ENCODE results near the gene RNF157. TPM values are rescaled to one million over a fixed set of nuclear protein-coding genes. Genes with fewer than 3 reads are reported as not detected.
A peak's percentile ranks its signal among the peaks of the same experiment; 100 is the strongest.

Gene RNF157
- total RNA-seq, 4 donors from 2014 or later = 0.85 to 3.4 (median 1.3) TPM

GRCh38 chr17:76138896-76139752 lies 101.2 kb downstream of the RNF157 start:
- peak overlapping the region; percentile 53 for H3K4me3 ChIP-seq
- H3K27me3 ChIP-seq = peaks cover 58% of the 10 kb centered on the region
- H3K4me1 ChIP-seq = peaks cover 33% of the 10 kb centered on the region
- no peaks in the 10 kb centered on the region for H3K9me3 ChIP-seq
- no peaks in the 10 kb centered on the region for H3K36me3 ChIP-seq
- TF ChIP-seq POLR2AphosphoS5 (IDR thresholded peaks at IDR 0.05) (no peak), EP300 (IDR thresholded peaks at IDR 0.05) (no peak), CTCF (IDR thresholded peaks at IDR 0.05) (no peak), POLR2A (IDR thresholded peaks at IDR 0.05) (no peak)
- no peak for DNase-seq (ENCODE audit: low spot score in 2 of 2)
- 60% methylated on average over 7 of the region's 15 CpGs for WGBS
- no peak overlapping the region for H3K27ac ChIP-seq

DNA sequence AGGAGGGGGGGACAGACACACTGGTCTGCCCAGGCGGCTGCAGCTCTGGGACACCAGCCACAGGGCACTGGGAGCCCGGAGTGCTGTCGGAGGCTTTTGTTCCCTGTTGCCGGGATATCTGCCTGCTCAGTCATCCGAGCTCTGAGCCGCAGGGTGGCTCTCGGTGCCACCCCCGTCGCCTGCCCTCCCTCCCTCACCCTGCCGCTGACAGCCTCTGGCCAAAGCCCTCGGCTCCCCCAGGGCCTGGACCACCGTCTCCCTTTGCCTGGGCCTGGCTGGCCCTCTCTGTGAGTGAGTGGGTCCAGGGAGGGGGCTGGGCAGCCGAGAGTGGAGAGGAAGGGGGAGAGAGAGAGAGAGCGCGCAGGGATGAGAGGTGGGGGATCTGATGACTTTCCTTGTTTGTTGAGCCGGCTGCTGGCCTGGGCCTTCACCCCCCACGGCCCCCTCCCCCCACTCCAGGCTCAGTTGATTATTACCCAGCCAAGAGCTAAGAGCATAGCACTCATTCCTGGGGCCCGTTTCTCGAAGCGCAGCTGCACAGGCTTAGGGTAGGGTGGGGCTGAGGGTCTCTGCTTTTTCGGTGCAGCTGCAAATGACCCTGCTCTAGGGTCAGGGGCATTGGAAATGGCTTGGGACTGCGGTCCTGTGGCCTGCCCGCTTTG lies 101.9 kb downstream of the RNF157 start:
- Histone ChIP-seq H3K4me1 (peaks cover 30% of the 10 kb centered on the region), H3K36me3 (no peaks in the 10 kb centered on the region), H3K4me3 (no peak overlapping the region), H3K27ac (no peak overlapping the region), H3K9me3 (no peaks in the 10 kb centered on the region), H3K27me3 (peaks cover 58% of the 10 kb centered on the region)
- TF ChIP-seq POLR2AphosphoS5 (IDR thresholded peaks at IDR 0.05) (no peak), CTCF (IDR thresholded peaks at IDR 0.05) (no peak), POLR2A (IDR thresholded peaks at IDR 0.05) (no peak), EP300 (IDR thresholded peaks at IDR 0.05) (no peak)
- 75% methylated on average over 12 of the region's 23 CpGs for WGBS
- no peak for DNase-seq (ENCODE audit: low spot score in 2 of 2)

DNA sequence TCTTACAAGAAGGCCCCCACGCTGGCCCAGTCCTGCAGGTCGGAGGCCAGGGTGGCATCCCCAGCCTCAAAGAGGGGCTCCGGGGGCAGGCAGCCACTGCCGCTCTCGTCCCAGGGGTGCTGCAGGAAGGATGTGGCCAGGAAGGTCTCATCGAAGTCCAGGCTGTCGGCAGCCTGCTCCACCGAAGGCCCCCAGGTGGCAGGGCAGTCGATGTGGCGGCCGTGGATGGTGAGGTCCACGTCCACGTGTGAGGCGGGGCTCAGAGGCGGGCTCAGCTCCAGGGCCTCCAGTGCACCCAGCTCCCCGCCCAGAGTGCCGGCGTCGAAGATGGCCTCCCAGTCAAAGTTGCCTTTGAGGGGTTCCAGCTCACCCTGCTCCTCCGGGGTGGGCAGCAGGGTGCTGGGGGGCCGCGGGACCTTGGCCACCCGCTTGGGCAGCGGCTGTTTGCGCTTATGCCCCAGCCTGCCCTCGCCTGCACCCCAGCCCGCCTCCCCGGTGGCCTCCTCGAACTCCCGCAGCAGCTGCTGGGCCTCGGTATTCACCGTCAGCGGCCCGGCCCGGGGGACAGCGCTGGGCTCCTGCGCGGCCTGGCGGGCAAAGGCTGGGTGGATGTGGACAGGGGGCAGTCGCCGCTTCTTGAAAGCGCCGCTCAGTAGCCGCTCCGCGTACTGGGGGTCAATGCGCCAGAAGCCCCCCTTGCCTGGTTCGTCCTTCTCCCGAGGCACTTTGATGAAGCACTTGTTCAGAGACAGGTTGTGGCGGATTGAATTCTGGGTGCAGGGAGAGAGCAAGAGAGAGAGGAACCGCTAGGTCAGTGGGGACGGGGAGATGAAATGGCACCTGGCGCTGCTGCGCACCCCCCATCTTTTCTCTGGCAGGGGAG lies 102.7 kb downstream of the RNF157 start:
- 81% methylated on average over 19 of the region's 54 CpGs for WGBS
- Histone ChIP-seq H3K36me3 (no peaks in the 10 kb centered on the region), H3K27ac (no peak overlapping the region), H3K4me1 (peaks cover 36% of the 10 kb centered on the region), H3K4me3 (no peak overlapping the region), H3K27me3 (peaks cover 65% of the 10 kb centered on the region), H3K9me3 (no peaks in the 10 kb centered on the region)
- no peak for TF ChIP-seq CTCF (IDR thresholded peaks at IDR 0.05)
- no peak for TF ChIP-seq EP300 (IDR thresholded peaks at IDR 0.05)
- no peak for TF ChIP-seq POLR2A (IDR thresholded peaks at IDR 0.05)
- DNase-seq (ENCODE audit: low spot score in 2 of 2) = no peak

DNA sequence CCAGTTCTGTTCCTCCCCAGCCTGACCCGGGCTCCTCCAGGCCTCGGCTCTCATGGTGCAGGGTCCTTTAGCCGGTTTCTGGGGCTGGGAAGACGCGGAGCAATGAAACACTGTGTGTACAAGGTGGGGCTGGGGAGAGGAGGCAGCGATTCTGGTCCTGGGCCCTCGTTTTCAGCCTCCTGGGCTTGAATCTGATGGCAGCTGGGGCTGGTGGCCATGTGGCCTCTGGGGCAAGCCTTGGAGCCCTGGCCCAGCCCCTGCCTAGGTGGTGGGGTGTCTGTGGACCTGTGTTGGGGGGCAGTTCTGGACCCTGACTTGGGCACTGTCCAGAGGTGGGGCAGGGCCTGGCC lies 103.3 kb downstream of the RNF157 start:
- peaks cover 39% of the 10 kb centered on the region for H3K4me1 ChIP-seq
- H3K27me3 ChIP-seq = peaks cover 71% of the 10 kb centered on the region
- H3K36me3 ChIP-seq = no peaks in the 10 kb centered on the region
- 86% methylated on average over 5 of the region's 7 CpGs for WGBS
- H3K9me3 ChIP-seq = no peaks in the 10 kb centered on the region
- H3K27ac ChIP-seq = no peak overlapping the region
- no peak for DNase-seq (ENCODE audit: low spot score in 2 of 2)
- TF ChIP-seq POLR2AphosphoS5 (IDR thresholded peaks at IDR 0.05) (no peak), CTCF (IDR thresholded peaks at IDR 0.05) (no peak), EP300 (IDR thresholded peaks at IDR 0.05) (no peak), POLR2A (IDR thresholded peaks at IDR 0.05) (no peak)
- no peak overlapping the region for H3K4me3 ChIP-seq
